HG03354 (cell line): Measurements from ENCODE around the gene LDB2.
A peak's percentile ranks its signal among the peaks of the same experiment; 100 is the strongest.
"Not testable (repeated sequence)": the region's sequence is repeated elsewhere in the genome, so short reads cannot be mapped to it uniquely, and the experiment has no call there.

Source experiments
- ATAC-seq: cut with Tn5 transposase; IDR thresholded peaks from one replicate; pipeline ENCODE4 v1.9.1; 2021; ENCODE audit warnings: mild to moderate bottlenecking; ENCODE audit not compliant: unreplicated experiment, poor library complexity, severe bottlenecking

Gene LDB2

DNA sequence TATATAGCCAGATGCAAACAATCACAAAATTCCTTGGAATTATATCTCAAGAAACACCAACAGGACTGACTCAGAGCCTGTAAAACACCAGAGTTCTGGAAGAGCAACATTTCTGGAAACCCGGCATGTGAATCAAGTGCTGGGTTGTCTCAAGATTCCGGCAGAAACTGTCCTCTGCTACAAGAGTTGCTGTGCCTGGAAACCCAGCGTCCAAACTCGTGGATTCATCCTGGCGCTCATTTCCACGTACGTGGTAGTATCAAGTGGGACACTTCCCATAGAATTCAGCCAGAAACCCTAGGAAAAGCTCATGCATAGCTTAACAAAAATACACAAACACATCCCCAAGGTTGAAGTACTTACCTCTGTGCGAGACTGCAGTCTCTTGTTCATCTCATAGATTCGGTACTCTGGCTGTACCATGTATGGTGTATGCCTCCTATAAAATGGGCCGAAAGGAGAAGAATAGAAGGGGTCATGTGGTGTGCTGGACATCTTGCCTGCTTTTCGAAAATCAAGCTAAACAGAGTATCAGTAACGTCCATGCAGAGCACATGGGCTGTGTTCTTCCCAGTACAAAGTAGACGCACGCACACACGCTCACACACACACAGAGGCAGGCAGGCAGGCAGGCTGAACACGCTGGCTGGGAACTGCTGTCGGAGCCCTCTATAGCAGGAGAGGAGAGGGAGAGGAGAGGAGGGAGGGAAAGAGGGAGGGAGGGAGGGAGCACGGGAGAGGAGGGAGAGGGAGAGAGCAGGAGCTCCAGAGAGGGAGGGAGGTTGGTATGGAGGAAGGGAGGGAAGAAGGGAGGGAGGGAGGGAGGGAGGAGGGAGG lies at the start of gene LDB2:
TSS of gene LDB2 (minus strand) at position 655 of the 837 bp plus-strand sequence.
- no peak for ATAC-seq

DNA sequence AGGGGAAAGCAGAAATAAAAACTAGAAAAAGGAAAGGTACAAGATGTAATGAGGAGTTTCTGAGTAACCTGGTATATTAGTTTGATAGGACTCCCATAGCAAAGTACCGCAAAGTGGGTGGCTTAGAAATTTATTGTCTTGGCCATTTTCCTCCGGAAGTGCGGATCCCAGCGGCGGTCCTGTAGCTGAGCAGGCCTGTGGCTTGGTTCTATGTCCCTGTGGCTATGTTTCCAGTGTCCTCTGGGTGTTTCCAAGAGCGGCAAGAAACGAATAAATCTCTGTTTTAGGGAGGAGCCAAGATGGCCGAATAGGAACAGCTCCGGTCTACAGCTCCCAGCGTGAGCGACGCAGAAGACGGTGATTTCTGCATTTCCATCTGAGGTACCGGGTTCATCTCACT lies 44.0 kb upstream of the LDB2 start:
- ATAC-seq = no peak

DNA sequence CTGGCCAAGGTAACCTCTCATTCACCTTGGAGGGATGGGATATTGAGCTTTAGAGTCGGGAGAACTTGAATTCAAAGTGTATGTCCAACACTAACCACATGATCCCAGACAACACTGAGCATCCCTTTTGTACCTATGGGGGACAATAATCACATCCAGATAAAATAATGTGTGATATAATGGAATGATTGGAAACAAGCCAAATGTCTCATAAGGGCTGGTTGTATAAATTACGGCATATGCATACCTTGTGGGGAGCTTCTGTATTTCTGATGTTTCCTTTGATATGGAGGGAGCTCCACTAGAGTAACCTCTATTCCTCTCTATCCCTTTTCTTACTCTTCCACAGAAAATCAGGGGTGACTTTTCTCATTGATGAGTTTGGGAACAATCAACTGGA lies 40.7 kb upstream of the LDB2 start:
- no peak for ATAC-seq

DNA sequence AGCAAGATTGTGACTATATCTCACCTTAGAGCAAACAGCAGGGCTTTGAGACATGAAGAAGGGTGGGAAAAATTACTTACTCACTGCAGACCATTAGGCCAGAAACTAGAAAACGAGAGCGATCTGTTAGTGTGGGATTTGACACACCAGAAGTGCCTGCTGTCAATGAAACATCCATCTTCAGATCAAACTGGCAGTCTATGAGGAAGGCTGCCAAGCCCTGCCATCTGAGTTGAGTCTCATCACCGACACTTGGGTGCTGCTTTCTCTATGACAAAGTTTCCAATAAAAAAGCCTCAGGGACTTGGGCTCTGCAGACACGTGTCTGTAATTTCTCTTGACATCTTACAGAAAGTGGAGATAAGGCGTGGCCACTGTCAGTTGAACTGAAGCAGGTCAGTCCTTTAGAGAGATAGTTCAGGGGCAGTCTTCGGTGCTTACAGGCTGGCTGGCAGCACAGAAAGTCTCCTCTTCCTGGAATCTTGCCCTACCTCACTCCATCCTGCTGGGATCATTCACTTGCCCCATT lies 40.1 kb upstream of the LDB2 start:
- ATAC-seq = no peak

DNA sequence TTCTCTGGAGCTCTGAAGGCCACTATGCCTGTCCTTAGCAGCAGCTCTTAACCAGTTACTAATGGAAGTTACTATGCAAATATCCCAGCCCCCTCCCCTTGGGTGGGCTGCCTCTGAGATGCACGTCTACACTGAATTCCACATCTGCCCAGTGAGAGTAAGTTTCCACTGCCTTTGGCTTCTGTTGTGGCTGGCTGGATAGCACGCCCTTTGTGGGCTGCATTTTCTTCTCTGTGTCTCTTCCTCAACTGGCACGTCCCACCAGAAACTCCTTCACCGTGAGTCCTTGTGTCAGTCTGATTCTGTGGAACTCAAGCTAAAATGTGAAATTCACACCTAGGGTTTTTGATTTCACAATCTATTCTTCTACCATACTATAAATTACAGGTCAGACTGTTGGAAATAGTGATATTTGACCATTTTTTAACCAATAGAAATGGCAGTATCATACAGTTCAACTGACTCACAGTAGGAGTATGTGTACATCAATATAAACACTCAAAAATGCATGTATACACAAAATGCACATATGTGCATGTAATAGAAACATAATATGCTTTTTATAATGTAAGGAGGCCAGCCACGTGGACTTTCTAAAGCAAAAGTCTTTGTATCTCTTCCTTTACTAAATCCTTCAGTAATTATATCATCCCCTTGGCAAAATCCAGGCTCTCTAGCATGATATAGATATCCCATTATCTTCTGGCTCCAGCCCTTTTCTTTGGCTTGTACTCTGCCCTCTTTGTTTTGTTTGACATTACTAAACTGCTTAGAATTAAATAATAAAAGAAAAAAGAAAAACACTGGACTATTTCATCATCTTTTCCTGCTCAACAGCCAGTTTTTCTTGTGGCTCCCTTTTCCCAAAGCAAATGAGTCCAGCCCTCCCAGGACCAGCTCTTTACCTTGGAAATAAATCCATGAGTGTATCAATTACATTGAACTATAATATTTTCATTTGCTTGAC lies 33.2 kb upstream of the LDB2 start:
- no peak for ATAC-seq

DNA sequence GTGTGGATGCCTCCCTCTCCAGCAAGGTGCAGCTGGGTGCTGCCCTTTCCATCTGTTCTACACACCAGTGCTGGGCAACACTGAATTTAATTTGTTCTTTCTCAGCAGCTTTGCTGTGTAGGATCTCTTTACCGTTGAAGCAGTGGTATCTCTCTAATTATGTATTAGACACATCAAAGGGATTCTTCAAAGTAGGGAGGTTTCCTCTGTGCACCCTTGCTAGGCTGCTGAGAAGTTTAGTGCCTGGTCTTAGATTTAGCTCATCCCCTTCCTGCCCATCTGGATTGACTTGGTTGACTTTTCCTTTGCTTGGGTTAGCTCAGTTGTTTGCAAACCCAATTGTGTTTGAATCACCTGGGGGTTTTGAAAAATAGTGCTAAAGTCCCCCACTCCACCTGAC lies 27.8 kb upstream of the LDB2 start:
- ATAC-seq = no peak

DNA sequence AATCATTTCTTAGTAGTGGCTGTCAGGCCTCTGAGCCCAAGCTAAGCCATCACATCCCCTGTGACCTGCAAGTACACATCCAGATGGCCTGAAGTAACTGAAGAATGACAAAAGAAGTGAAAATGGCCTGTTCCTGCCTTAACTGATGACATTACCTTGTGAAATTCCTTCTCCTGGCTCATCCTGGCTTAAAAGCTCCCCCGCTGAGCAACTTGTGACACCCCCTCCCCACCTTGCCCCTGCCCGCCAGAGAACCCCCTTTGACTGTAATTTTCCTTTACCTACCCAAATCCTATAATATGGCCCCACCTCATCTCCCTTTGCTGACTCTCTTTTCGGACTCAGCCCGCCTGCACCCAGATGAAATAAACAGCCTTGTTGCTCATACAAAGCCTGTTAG lies 20.3 kb upstream of the LDB2 start:
- not testable (repeated sequence) for ATAC-seq

DNA sequence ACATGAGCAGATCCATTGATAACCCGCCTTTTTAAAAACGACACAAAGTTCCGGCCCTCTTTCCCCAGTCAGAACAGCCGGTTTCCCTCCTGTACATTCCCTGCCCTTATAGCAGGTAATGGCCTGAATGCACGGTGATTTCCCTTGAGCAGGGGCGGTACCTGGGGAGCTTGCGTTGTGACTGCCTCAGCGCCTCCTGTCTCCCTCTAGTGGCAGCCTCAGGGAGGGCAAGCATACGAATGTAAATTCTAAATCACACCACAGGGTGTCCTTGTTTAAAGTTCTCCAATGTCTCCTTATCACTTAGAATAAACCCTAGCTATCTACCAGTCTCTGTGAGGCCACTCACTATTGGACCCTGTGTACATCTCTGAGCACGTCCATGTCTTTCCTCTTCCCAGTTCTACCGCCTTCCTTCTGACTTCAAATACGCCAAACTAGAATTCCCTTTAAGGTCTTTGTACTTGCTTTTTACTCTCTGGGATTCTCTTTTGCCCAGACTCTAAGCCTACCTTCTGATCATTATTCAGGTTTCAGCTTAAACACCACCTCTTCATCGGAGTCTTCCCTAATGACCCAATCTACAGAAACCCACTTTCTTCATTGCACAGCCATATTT lies 18.4 kb upstream of the LDB2 start:
- peak; percentile 99 for ATAC-seq

DNA sequence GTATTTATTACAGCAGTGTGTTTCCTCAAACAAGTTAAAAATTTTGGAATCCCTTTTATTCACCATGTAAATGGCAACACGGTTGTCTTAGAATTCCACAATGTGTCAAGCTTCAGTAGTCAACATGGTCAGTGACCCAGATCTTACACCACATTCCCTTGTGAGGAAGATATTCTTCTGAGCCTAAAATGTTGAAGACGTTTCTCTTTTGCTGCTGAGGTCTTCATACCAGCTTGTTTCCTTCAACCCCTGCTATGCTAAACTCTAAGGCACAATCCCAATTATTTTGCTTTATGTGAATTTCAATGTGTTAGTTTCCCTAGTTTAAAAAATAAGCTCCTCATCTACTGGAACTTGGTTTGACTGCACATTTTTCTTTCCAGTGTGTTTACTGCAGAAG lies 17.6 kb upstream of the LDB2 start:
- no peak for ATAC-seq

DNA sequence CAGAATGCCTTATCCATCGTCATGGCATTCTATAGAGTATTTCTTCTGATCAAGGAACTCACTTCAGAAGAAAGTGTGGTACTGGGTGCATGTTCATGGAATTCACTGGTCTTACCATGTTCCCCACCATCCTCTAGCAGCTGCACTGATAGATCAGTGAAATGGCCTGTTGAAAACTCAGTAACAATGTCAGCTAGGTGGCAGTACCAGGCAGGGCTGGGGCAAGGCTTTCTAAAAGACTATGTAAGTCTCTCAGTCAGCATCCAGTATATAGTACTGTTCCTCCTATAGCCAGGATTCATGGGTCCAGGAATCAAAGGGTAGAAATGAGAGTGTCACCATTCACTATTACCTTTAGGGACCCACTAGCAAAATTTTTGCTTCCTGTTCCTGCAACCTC lies 15.8 kb upstream of the LDB2 start:
- ATAC-seq = no peak

DNA sequence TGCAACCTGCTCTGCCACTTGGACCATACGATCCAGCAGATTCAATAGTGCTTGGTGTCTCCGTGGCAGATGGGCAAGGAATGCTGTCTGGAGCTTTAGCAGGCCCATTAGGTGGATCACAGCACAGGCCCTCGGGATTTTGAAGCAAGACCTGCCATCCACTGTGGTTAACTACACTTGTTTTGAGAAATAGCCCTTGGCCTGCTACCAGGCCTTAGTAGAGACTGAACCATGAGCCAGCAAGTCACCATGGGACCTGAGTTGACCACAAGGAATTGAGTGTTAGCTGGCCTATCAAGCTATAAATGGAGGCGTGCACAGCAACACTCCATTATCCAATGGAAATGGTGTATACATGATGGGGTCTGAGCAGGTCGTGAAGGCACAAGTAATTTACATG lies 14.5 kb upstream of the LDB2 start:
- ATAC-seq = no peak

DNA sequence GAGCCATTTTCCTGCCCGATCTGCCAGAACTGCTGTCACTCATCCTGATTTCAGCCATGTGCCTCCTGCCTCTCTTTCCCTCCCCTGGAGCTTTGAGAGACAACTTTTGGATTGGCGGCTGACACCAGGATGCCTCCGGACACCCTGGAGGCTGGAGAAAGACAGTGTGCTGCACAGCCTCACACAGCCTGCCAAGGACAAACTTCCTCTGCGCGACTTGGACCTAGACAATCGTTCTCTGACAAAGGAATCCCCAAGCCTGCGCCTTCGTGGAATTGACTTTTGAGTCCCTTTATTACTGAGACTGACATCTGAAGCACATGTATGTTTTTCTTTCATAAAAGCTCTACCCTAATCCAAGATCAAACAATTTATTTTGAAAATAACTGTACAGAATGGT lies 10.8 kb upstream of the LDB2 start:
- no peak for ATAC-seq

DNA sequence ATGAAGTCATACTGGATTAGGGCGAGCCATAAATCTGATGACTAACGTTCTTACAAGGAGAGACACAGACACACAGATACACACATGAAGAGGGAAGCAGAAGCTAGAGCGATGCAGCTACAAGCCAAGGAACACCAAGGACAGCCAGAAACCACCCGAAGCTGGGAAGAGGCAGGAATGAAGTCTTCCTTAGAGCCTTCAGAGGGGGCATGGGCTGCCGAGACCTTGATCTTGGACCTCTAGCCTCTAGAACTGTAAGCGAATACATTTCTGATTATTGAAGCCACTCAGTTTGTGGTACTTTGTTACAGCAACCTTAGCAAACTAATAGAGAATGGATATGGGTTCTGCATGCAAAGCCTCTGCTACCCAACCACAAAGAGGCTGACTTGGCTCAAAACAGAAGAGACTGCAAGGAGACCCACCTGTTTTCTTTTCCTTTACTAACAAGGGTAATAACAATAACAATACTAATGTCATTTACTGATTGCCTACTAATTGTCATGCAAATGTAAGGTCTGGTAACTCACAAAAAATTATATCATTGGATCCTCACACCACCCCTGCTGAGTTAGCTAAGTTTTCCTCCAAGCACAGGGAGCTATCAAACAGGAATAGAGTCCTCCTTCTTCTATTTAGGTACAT lies 10.1 kb upstream of the LDB2 start:
- no peak for ATAC-seq

DNA sequence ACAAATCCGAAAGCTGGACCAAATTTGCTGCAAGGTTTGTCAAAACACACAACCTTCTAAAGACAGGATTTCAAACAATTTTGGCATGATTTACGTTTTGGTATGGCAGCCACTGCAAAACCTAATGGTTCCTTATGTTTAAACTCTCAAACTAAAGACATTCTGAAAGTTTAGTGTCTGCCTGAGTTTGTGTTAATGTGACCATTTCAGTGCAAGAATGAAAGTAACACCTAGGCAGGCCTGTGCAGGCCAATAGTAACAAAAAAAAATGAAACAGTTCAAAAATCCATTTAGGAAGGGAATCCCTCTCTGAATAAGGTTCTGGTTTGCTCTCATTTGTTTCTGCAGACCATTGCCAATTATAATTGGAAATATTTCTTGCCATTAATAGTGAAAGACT lies 1.9 kb upstream of the LDB2 start:
- ATAC-seq = no peak

DNA sequence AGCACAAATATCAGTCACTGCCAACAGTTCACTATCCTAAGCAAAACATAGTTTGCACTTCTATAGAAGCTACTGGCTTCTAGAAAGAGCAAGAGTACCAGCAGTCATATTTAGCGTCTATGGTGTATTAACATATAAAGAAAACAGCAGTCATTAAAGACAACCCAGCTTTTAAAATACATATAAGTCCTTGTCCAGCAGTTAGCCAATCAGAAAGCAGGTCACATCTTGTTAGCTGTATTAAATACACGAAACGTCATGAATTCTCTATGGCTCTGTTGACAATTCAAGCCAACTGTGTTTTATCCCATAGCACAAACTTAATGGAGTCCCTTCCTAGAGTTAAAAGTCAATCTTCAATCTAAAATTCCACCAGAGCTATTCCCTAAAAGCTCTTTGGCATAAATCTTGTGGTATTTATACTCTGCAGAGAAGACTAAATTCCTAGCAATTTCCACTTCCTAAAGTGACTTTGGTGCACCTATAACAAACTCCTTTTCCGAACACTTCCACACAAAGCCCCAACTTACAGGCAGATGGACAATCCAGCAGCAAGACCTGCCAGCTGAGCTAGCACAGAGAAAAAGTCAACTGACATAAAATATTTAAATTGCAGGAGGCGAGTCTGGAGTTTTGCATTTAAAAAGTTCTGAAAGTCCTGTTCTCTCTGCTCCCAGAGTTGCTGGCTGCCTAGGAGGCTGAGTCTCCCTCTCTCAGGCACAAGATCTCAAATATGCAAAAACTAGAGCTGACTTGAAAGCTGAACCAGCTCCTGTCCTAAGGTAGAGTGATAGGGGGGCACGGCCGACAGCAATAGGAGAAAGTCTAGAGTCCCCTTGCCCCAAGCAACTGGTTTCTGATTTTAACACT lies 1.3 kb downstream of the LDB2 start:
- ATAC-seq = no peak

DNA sequence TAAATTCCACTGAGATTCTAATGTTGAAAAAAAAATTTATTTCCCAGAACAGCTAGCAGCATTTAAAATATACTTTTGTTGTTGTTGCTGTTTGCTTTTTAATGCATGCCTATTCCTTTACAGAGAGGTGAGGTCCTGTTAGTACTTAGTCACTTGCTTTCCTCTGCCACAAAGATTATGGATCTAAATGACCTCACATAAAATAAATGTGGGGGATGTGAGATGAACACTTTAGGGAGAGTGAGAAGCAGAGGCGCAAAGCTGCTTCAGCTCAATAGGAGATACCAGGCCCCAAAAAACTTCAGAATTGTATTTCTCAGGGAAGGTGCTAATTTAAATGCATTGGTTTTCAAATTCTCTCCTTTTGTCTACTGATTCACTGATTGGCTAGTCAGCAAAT lies 4.0 kb downstream of the LDB2 start:
- ATAC-seq = no peak

DNA sequence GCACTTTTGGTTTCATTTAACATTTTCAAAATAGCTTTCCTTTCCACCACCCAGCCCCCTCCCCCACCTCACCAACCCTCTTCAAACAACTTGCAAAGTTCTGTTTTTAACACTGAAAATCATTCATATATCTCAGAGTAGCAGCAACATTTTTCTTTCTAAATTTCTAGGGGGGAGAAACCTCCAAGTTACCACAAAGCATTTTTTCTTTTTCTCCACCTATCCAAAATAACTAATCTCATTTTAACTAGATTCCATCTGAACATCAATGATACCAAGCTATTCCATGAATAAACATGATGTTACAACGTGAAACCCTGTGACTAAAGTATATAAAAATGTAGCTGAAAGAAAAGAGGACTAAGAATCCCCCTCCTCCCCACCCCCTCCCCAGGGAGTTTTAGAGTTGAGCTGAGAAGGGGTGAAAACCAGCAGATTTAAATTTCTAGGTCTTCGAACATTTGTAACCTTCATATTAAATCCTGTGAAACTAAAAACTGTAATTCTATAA lies 5.2 kb downstream of the LDB2 start:
- no peak for ATAC-seq

DNA sequence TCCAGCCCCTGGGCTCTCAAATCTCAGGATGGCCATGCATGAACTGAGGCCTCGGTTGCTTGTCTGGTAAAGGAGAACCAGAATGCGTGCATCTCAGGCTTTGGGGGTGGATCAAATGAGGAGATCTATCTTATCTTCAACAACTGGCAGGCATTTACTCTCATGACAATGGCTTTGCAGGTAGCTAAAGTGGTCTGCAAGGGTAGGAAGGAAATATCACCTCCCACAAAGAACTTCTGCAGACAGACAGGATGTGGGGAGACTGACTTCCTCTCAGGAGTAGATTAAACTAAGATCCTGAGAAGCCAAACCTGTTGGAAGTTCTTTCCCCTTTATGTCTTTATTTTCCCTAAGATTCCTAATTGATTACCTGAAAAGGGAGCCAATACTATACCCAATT lies 7.8 kb downstream of the LDB2 start:
- no peak for ATAC-seq

DNA sequence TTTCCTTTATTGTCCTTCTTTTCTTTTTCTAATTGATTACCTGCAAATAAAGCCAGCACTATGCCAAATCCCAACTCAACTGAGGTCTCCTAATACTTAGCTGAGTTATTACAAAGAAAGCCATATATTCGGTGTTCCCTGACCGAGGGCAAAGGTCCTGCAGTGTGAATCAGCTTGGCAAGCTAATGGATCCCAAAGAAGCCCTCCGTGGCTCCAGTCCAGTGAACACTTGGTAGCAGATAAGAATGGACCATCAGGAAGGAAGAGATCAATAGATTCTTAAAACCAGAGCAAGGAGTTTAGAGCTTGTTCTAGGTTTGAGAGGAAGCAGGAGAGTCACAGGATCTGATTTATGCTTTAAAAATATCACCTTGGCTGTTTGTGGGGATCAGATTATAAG lies 8.5 kb downstream of the LDB2 start:
- ATAC-seq = no peak
